WERI-Rb-1 (cell line): ENCODE measurements around the gene PTPA.
A peak's percentile ranks its signal among the peaks of the same experiment; 100 is the strongest.

ENCODE experiments used
- DNase-seq: peaks from one replicate; pipeline ENCODE4 v3.0.0-alpha.2; 2020
- H3K27ac ChIP-seq: fragments of 250-450 bp; sonication (Bioruptor Pico); 2 replicates; pipeline ENCODE4 v1.5.1; 2020; ENCODE audit warnings: mild to moderate bottlenecking, moderate library complexity
- H3K27me3 ChIP-seq: fragments of 250-450 bp; sonication (Bioruptor Pico); 2 replicates; pipeline ENCODE4 v1.5.1; 2021; ENCODE audit warnings: mild to moderate bottlenecking, low read depth, moderate library complexity; ENCODE audit not compliant: insufficient read depth, severe bottlenecking
- H3K36me3 ChIP-seq: fragments of 250-450 bp; sonication (Bioruptor Pico); 2 replicates; pipeline ENCODE4 v1.5.1; 2020; ENCODE audit warnings: mild to moderate bottlenecking, moderate library complexity
- H3K4me3 ChIP-seq: 2 replicates; pipeline ENCODE4 v1.5.1; 2011; ENCODE audit warnings: low read depth, mild to moderate bottlenecking, control low read depth, low read length
- H3K9me3 ChIP-seq: fragments of 250-450 bp; sonication (Bioruptor Pico); 2 replicates; pipeline ENCODE4 v1.5.1; 2021; ENCODE audit warnings: mild to moderate bottlenecking, moderate library complexity; ENCODE audit not compliant: severe bottlenecking
- TF ChIP-seq, protein P1 (sequence below): IDR thresholded peaks from 2 replicates; pipeline ENCODE4 v1.5.1; 2011; ENCODE audit warnings: low read depth, mild to moderate bottlenecking, control low read depth, inconsistent platforms, low read length

PTPA gene

DNA sequence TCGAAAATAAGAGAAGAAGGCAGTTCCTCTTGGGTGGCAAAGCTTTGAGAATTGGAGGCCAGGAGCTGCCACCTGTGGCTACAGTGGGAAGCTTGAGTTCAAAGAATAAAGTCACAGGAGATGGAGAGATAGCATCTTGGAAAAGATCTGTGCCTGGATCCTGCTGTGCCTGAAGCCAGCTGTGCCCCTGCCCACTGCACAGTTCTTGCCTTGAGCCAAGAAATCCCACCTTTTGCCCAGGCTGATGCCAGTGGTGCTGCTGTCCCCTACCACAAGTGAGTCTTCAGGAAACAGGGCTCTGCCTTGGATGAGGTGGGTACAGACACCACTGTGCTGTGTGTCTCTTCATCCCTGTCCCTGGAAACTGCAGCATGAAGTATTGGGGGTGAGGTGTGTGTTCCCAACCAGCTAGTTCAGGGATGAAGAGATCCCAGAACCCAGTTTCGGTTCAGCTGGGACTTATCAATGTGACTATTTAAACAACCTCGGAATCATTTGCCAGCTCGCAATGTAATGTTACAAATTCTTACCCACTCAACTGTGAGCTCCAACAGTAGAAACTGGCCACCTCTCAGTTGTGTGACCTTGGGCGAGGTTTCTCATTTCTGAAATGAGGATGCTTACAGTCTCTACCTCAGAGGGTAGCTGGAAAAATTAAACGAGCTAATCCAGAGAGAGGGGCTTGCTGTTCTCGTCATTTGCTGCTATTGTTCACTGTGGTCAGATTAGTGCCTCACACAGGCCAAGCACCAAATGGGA is 61.0 kb downstream of the PTPA start:
- TF ChIP-seq, protein P1, sequence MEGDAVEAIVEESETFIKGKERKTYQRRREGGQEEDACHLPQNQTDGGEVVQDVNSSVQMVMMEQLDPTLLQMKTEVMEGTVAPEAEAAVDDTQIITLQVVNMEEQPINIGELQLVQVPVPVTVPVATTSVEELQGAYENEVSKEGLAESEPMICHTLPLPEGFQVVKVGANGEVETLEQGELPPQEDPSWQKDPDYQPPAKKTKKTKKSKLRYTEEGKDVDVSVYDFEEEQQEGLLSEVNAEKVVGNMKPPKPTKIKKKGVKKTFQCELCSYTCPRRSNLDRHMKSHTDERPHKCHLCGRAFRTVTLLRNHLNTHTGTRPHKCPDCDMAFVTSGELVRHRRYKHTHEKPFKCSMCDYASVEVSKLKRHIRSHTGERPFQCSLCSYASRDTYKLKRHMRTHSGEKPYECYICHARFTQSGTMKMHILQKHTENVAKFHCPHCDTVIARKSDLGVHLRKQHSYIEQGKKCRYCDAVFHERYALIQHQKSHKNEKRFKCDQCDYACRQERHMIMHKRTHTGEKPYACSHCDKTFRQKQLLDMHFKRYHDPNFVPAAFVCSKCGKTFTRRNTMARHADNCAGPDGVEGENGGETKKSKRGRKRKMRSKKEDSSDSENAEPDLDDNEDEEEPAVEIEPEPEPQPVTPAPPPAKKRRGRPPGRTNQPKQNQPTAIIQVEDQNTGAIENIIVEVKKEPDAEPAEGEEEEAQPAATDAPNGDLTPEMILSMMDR: no peak
- no peak for DNase-seq
- no peaks in the 10 kb centered on the region for H3K36me3 ChIP-seq
- no peak overlapping the region for H3K4me3 ChIP-seq
- H3K27ac ChIP-seq: no peak overlapping the region
- peaks cover 7% of the 10 kb centered on the region for H3K27me3 ChIP-seq
- peaks cover 2% of the 10 kb centered on the region for H3K9me3 ChIP-seq

DNA sequence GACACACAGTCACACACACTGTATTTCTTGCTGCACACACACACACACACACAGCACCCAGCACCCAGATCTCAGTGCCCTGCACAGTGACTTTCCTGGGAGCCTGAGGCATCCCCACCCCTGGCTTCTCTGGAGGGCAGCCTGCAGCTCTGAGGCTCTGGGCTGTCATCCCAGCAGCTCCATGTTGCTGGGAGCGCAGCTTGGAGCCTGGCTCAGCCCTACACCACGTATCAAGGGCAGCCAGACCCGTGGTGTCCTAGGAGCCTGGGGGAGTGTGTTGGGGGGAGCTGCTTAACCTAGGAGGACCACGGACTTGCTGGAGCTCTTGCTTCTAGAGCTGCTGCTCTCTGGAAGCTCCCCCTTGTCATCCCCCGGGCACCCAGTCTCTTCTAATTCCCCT is 61.6 kb downstream of the PTPA start:
- Histone ChIP-seq H3K4me3 (no peak overlapping the region), H3K27me3 (peaks cover 7% of the 10 kb centered on the region), H3K9me3 (peaks cover 2% of the 10 kb centered on the region), H3K27ac (no peak overlapping the region), H3K36me3 (no peaks in the 10 kb centered on the region)
- TF ChIP-seq, protein P1: no peak
- no peak for DNase-seq

- no peaks in the 10 kb centered on the region for H3K36me3 ChIP-seq
- H3K27me3 ChIP-seq: peaks cover 7% of the 10 kb centered on the region
- TF ChIP-seq, protein P1: no peak
Measured at GRCh38 chr9:129173296-129174101, 62.3 kb downstream of the PTPA start.

DNA sequence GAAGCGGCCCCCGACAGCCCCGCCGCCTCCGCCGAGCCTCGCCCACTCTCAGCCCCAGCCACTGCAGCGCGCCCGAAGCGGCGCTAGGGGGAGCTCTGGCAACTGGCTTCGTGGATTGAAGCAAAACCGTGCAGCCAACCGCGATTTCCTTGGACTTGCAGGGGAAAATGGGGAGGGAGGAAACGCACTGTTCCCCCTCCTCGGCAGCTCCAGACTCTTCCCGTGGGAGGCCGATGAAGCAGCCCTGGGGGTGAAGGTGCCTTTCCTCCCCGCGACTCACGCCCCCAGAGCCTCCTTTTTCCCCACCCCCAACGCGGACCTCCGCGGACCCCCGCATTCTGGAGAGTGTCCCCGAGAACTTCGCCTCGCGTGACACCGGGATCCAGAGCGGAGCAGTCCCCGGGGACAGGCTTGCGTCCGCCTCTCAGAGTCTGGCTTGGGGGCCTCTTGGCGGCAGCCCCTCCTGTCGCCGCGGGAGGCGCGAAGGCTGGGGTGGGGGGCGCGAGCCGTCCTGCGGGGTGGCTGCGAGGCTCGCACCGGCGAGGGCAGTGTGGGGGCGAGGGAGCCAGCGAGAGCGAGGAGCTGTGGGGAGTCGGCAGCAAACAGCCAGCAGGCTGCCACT is 63.0 kb downstream of the PTPA start:
- Histone ChIP-seq H3K27me3 (peaks cover 7% of the 10 kb centered on the region), H3K9me3 (no peaks in the 10 kb centered on the region), H3K27ac (peak overlapping the region; percentile 57), H3K36me3 (no peaks in the 10 kb centered on the region), H3K4me3 (peak overlapping the region; percentile 76)
- DNase-seq: peak; percentile 93
- TF ChIP-seq, protein P1: peak; percentile 100

More at GRCh38 chr9:129173296-129174101, 62.3 kb downstream of the PTPA start:
- DNase-seq: no peak
- no peak overlapping the region for H3K27ac ChIP-seq
- H3K4me3 ChIP-seq: peak overlapping the region; percentile 76
- H3K9me3 ChIP-seq: peaks cover 2% of the 10 kb centered on the region

DNA sequence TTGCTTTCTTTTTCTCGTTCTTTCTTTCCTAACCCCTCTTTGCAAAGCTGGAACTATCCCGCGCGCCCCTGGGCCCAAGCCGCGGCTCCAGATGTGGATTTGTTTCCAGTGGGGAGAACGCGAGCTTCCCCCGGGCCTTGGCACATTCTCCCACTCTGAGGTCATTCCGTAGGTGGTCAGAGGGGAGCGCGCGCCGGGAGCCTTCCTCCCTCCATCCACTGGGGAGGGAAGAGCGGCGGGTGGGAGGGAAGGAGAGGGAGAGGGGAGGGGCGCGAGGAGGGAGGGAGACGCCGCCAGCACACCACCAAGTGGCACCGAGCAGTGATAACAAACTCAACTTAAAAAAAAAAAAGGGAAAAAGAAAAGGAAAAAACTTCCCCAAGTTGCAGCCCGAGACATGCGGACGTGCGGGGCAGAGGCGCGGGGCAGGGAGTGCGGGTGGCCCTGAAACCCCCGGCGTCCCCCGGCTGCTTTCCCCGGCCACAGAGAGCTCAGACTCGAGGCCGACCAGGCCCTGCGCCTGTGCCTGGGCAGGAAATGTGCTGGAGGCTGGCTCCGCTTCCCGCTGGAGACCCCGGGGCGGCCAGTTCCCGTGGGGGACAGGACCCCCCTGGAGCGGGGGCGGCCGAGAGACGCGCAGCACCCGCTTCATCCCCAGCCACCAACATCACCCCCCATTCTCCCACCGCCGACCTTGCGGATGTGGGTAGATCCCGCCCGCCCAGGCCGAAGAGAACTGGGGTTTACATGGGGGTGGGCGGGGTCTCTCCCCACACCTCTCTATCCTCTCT is 63.7 kb downstream of the PTPA start:
- Histone ChIP-seq H3K27ac (peak overlapping the region; percentile 57), H3K9me3 (no peaks in the 10 kb centered on the region), H3K27me3 (peaks cover 7% of the 10 kb centered on the region), H3K4me3 (peak overlapping the region; percentile 76), H3K36me3 (no peaks in the 10 kb centered on the region)
- TF ChIP-seq, protein P1: no peak
- DNase-seq: peak; percentile 84
